ENCODE measurements around the gene NUP210L.
"Not testable (repeated sequence)": the region's sequence is repeated elsewhere in the genome, so short reads cannot be mapped to it uniquely, and the experiment has no call there.

Gene NUP210L

GRCh38 chr1:154129391-154129970 lies 25.4 kb downstream of the NUP210L start:
- no peak for DNase-seq (ENCODE audit: low read depth, low spot score)
- no peak for TF ChIP-seq ZNF274 (IDR thresholded peaks at IDR 0.05; ENCODE audit: low read depth, low read length)
- no peak for TF ChIP-seq YY1 (IDR thresholded peaks at IDR 0.05; ENCODE audit: insufficient read depth, insufficient read length)
- TF ChIP-seq SUZ12 (IDR thresholded peaks at IDR 0.05; ENCODE audit: extremely low read depth, insufficient read depth, insufficient read length) = no peak
- no peaks in the 10 kb centered on the region for H3K36me3 ChIP-seq (ENCODE audit: insufficient read depth, insufficient read length, low read length)

GRCh38 chr1:154123205-154123604 lies 31.7 kb downstream of the NUP210L start:
- not testable (repeated sequence) for H3K27me3 ChIP-seq (ENCODE audit: insufficient read depth, insufficient read length); H3K9me3 ChIP-seq (ENCODE audit: insufficient read depth, low read length); DNase-seq (ENCODE audit: low read depth, low spot score); H3K4me3 ChIP-seq (ENCODE audit: insufficient read length, low read depth); H3K9ac ChIP-seq (ENCODE audit: insufficient read length, low read depth); H3K36me3 ChIP-seq (ENCODE audit: insufficient read depth, insufficient read length, low read length); H3K4me1 ChIP-seq (ENCODE audit: insufficient read depth, insufficient read length)

More at GRCh38 chr1:154129391-154129970, 25.4 kb downstream of the NUP210L start:
- Histone ChIP-seq H3K27me3 (ENCODE audit: insufficient read depth, insufficient read length) (no peaks in the 10 kb centered on the region), H3K9ac (ENCODE audit: insufficient read length, low read depth) (no peak overlapping the region), H3K9me3 (ENCODE audit: insufficient read depth, low read length) (no peaks in the 10 kb centered on the region), H3K4me3 (ENCODE audit: insufficient read length, low read depth) (no peak overlapping the region), H3K4me1 (ENCODE audit: insufficient read depth, insufficient read length) (no peaks in the 10 kb centered on the region)

GRCh38 chr1:154117642-154118041 lies 37.2 kb downstream of the NUP210L start:
- no peaks in the 10 kb centered on the region for H3K4me1 ChIP-seq (ENCODE audit: insufficient read depth, insufficient read length)
- no peaks in the 10 kb centered on the region for H3K9me3 ChIP-seq (ENCODE audit: insufficient read depth, low read length)
- H3K9ac ChIP-seq (ENCODE audit: insufficient read length, low read depth) = no peak overlapping the region
- TF ChIP-seq ZNF274 (IDR thresholded peaks at IDR 0.05; ENCODE audit: low read depth, low read length) (no peak), SUZ12 (IDR thresholded peaks at IDR 0.05; ENCODE audit: extremely low read depth, insufficient read depth, insufficient read length) (no peak), YY1 (IDR thresholded peaks at IDR 0.05; ENCODE audit: insufficient read depth, insufficient read length) (no peak)
- H3K27me3 ChIP-seq (ENCODE audit: insufficient read depth, insufficient read length) = no peaks in the 10 kb centered on the region
- H3K4me3 ChIP-seq (ENCODE audit: insufficient read length, low read depth) = no peak overlapping the region
- H3K36me3 ChIP-seq (ENCODE audit: insufficient read depth, insufficient read length, low read length) = no peaks in the 10 kb centered on the region
- no peak for DNase-seq (ENCODE audit: low read depth, low spot score)

- Histone ChIP-seq H3K4me1 (ENCODE audit: insufficient read depth, insufficient read length) (no peaks in the 10 kb centered on the region), H3K9ac (ENCODE audit: insufficient read length, low read depth) (no peak overlapping the region), H3K36me3 (ENCODE audit: insufficient read depth, insufficient read length, low read length) (no peaks in the 10 kb centered on the region), H3K9me3 (ENCODE audit: insufficient read depth, low read length) (no peaks in the 10 kb centered on the region), H3K4me3 (ENCODE audit: insufficient read length, low read depth) (no peak overlapping the region), H3K27me3 (ENCODE audit: insufficient read depth, insufficient read length) (no peaks in the 10 kb centered on the region)
- TF ChIP-seq SUZ12 (IDR thresholded peaks at IDR 0.05; ENCODE audit: extremely low read depth, insufficient read depth, insufficient read length) (no peak), YY1 (IDR thresholded peaks at IDR 0.05; ENCODE audit: insufficient read depth, insufficient read length) (no peak), ZNF274 (IDR thresholded peaks at IDR 0.05; ENCODE audit: low read depth, low read length) (no peak)
- DNase-seq (ENCODE audit: low read depth, low spot score) = no peak
Measured at GRCh38 chr1:154115180-154115579, 39.7 kb downstream of the NUP210L start.

GRCh38 chr1:154104433-154105082 lies 50.3 kb downstream of the NUP210L start:
- H3K9me3 ChIP-seq (ENCODE audit: insufficient read depth, low read length) = no peaks in the 10 kb centered on the region
- peaks cover 3% of the 10 kb centered on the region for H3K4me1 ChIP-seq (ENCODE audit: insufficient read depth, insufficient read length)
- H3K27me3 ChIP-seq (ENCODE audit: insufficient read depth, insufficient read length) = no peaks in the 10 kb centered on the region
- H3K9ac ChIP-seq (ENCODE audit: insufficient read length, low read depth) = no peak overlapping the region
- DNase-seq (ENCODE audit: low read depth, low spot score) = no peak
- TF ChIP-seq ZNF274 (IDR thresholded peaks at IDR 0.05; ENCODE audit: low read depth, low read length) (no peak), YY1 (IDR thresholded peaks at IDR 0.05; ENCODE audit: insufficient read depth, insufficient read length) (no peak), SUZ12 (IDR thresholded peaks at IDR 0.05; ENCODE audit: extremely low read depth, insufficient read depth, insufficient read length) (no peak)
- no peak overlapping the region for H3K4me3 ChIP-seq (ENCODE audit: insufficient read length, low read depth)
- no peaks in the 10 kb centered on the region for H3K36me3 ChIP-seq (ENCODE audit: insufficient read depth, insufficient read length, low read length)

- not testable (repeated sequence) for H3K4me3 ChIP-seq (ENCODE audit: insufficient read length, low read depth); H3K9ac ChIP-seq (ENCODE audit: insufficient read length, low read depth); H3K4me1 ChIP-seq (ENCODE audit: insufficient read depth, insufficient read length); H3K27me3 ChIP-seq (ENCODE audit: insufficient read depth, insufficient read length); DNase-seq (ENCODE audit: low read depth, low spot score); H3K36me3 ChIP-seq (ENCODE audit: insufficient read depth, insufficient read length, low read length)
- peaks cover 12% of the 10 kb centered on the region; the same call in 1 of the 2 replicates for H3K9me3 ChIP-seq (ENCODE audit: insufficient read depth, low read length)
Measured at GRCh38 chr1:154100141-154100540, 54.7 kb downstream of the NUP210L start.

- Histone ChIP-seq H3K4me1 (ENCODE audit: insufficient read depth, insufficient read length) (no peaks in the 10 kb centered on the region), H3K27me3 (ENCODE audit: insufficient read depth, insufficient read length) (no peaks in the 10 kb centered on the region), H3K4me3 (ENCODE audit: insufficient read length, low read depth) (no peak overlapping the region), H3K9ac (ENCODE audit: insufficient read length, low read depth) (no peak overlapping the region), H3K9me3 (ENCODE audit: insufficient read depth, low read length) (peaks cover 12% of the 10 kb centered on the region; the same call in 1 of the 2 replicates), H3K36me3 (ENCODE audit: insufficient read depth, insufficient read length, low read length) (no peaks in the 10 kb centered on the region)
- no peak for DNase-seq (ENCODE audit: low read depth, low spot score)
- TF ChIP-seq ZNF274 (IDR thresholded peaks at IDR 0.05; ENCODE audit: low read depth, low read length) = no peak
- no peak for TF ChIP-seq SUZ12 (IDR thresholded peaks at IDR 0.05; ENCODE audit: extremely low read depth, insufficient read depth, insufficient read length)
Measured at GRCh38 chr1:154097873-154098272, 57.0 kb downstream of the NUP210L start.

Measured in NT2/D1 (cell line).